Fibroblast of skin of right quadriceps (primary cell): Measurements from ENCODE around the gene BEST1.
"Not testable (repeated sequence)": the region's sequence is repeated elsewhere in the genome, so short reads cannot be mapped to it uniquely, and the experiment has no call there.

ENCODE experiments used
- DNase-seq: peaks from one replicate; pipeline ENCODE4 v3.0.0-alpha.2; 2013

BEST1 gene

GRCh38 chr11:61949169-61950034 is 749 bp upstream of the BEST1 start:
- DNase-seq = peak; percentile 96

- no peak for DNase-seq
Observed at GRCh38 chr11:61951484-61952135, 1.5 kb downstream of the BEST1 start.

DNA sequence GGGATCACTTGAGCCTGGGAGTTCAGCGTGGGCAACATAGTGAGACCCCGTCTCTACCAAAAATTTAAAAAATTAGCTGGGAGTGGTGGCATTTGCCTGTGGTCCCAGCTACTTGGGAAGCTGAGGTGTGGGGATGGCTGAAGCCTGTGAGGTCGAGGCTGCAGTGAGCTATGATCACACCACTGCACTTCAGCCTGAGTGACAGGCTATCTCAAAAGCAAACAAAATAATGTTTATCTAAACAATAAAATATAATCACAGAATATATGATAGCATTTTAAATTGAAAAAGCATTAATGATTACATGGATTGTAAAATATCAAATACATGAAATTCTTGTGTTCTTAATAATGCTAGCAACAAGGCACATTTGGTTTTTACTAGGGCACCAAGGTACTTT is 2.7 kb downstream of the BEST1 start:
- no peak for DNase-seq

GRCh38 chr11:61953632-61954031 is 3.5 kb downstream of the BEST1 start:
- DNase-seq = not testable (repeated sequence)

GRCh38 chr11:61954106-61954850 is 4.1 kb downstream of the BEST1 start:
- peak; percentile 82 for DNase-seq

DNA sequence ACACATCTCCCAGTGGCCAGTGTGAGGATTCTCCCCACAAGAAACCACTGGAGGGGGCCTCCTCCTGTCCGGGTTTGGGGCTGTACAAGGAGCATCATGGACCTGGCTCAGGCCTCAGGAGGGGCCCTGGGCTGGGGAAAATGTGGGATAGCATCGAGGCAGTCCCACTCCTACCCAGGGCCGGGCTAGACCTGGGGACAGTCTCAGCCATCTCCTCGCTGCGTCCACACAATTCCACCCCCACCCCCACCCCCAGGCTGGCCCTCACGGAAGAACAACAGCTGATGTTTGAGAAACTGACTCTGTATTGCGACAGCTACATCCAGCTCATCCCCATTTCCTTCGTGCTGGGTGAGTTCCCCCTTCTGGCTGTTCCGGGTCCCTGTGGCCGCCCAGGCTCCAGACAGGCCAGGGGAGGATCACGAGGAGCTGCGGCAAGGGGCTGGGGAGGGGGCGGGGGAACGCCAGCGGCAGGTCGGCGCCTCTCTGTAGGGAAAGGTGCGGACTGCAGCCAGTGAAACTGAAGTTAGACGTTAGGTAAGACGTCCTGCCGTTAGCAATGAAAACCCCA is 4.8 kb downstream of the BEST1 start:
- peak; percentile 85 for DNase-seq

DNA sequence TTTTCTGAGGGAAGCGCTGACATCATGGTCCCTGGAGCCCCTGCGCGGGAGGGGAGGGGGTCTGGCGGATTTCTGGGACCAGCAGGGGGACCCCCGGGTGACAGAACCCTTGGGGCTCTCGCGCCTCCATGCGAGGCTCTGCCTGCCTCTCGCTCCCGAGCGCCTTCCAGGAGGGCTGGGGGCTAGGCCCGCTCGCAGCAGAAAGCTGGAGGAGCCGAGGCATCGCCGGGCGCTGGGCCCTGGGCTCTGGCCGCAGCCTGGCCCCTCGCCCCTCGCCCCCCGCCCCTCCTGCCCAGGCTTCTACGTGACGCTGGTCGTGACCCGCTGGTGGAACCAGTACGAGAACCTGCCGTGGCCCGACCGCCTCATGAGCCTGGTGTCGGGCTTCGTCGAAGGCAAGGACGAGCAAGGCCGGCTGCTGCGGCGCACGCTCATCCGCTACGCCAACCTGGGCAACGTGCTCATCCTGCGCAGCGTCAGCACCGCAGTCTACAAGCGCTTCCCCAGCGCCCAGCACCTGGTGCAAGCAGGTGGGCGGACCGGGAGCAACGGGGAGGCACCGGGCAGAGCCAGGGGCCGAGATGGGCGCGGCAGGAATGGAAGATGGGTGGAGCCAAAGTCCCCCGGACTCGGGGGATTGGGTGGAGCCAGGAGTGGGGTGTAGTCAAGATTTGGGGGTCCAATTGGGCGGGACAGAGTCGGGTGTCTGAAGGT is 5.4 kb downstream of the BEST1 start:
- DNase-seq = no peak

DNA sequence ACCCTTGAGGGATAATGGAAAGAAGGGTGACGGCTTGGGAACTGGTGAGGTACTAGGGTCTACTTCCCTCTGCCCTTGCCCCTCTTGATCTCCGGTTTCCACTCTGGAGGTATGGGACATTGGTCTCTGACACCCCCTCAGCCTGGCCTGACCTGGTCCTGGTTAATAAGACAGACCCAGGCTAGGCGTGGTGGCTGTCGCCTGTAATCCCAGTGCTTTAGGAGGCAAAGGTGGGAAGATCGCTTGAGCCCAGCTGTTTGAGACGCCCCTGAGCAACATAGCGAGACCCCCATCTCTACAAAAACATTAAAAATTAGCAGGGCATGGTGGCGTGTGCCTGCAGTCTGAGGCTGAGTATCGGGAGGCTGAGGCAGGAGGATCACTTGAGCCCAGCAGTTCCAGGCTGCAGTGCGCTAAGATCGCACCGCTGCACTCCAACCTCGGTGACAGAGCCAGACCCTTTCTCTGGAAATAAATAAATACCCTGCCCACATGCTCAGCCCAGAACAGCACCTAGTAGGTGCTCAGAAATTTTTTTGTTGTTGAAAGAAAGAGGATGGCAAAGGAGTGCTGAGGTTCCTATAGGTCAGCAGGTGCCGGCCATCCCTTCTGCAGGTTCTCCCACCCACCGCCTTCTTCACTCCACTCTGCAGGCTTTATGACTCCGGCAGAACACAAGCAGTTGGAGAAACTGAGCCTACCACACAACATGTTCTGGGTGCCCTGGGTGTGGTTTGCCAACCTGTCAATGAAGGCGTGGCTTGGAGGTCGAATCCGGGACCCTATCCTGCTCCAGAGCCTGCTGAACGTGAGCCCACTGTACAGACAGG is 6.3 kb downstream of the BEST1 start:
- no peak for DNase-seq

- no peak for DNase-seq
Observed at GRCh38 chr11:61957021-61957770, 7.0 kb downstream of the BEST1 start.

GRCh38 chr11:61958590-61958989 is 8.4 kb downstream of the BEST1 start:
- no peak for DNase-seq

DNA sequence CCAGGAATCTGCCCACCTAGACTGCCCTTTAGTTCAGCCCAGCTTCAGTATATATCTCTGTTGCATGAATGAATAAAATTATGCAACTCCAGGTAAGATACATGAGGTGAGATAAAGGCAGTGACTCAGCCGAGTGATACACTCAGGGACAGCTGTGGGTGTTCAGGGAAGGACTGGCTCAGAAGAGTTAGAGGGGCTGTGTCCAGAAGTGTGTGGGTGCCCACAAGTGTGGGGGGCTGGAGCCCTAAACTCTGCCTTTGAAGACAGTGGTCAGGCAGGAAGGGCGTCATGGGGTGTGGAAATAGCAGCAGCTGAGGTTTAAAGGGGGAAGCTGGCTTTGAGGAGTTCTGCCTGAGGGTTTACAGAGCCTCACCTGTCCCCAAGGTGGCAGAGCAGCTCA is 9.0 kb downstream of the BEST1 start:
- DNase-seq = no peak

- DNase-seq = no peak
Observed at GRCh38 chr11:61959678-61960077, 9.5 kb downstream of the BEST1 start.

- DNase-seq = no peak
Observed at GRCh38 chr11:61960532-61960931, 10.4 kb downstream of the BEST1 start.

DNA sequence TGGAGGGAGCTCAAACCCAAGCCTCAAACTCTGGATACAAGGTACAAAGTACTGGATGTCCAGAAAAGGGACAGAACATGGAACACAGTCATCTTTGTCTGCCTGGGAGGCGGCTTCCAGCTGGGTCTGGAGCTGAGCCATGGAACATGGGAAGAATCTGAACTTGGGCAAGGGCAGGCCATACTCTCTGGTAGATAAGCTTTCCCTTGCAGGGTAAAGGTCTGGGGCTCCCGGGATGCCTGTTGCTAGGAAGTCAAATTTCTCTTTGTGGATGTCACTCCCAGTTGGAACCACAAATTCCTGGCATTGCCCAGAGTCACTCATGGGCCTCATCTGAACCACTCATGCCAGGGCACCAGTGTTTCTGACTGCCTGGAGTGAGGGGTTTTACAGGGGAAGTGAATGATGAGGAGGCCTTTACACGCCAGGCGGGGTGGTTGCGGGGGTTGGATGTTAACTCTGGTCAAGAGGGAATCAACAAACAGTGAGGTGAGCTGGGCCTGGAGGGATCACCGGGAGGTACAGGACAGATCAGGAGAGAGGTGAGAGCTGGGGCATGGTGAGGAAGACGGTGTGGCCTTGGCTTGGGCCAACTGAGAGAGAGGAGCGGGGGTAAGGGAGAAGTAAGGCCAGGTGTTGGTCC is 11.5 kb downstream of the BEST1 start:
- DNase-seq = no peak

- no peak for DNase-seq
Observed at GRCh38 chr11:61962213-61963015, 12.3 kb downstream of the BEST1 start.

DNA sequence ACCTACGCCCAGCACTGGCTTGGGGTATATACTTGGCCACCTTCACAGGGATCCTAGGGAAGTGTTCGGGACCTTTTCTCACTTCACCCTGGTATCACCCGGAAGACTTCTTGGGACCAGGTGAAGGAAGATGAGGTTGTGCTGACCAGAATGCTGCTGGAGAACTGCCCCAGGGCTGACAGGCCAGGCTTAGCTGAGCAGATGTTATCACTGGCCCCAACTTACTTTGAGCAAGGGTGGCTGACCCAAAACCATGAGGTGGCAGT is 12.8 kb downstream of the BEST1 start:
- DNase-seq = no peak

DNA sequence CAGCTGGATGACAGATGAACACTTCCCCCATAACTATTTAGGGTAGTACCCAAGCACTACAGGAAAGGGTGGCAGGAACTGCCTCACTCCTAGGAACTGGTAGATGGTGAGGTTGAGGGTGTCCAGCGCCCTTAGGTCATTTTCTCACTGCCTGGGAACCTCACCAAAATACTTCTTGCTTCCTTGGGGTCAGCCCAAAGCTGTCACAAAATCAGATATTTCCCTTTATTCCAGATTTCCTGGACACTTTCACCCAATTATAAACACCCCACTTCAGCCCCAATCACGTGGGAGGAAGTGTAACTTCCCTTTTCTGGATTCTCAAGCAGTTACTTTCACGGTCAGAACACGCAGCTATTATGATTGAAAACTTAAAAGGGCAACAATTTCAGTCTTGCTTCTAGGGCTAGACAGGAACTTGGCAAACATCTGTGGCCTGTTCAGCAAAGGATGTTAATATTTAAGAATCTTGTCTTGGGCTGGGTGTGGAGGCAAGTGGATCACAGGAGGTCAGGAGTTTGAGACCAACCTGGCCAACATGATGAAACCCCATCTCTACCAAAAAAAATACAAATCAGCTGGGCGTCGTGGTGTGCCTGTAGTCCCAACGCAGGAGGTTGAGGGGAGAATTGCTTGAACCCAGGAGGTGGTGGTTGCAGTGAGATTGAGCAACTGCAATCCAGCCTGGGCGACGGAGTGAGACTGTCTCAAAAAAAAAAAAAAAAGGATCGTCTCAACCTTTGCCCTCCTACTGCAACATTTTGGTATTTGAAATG is 13.3 kb downstream of the BEST1 start:
- DNase-seq = no peak

DNA sequence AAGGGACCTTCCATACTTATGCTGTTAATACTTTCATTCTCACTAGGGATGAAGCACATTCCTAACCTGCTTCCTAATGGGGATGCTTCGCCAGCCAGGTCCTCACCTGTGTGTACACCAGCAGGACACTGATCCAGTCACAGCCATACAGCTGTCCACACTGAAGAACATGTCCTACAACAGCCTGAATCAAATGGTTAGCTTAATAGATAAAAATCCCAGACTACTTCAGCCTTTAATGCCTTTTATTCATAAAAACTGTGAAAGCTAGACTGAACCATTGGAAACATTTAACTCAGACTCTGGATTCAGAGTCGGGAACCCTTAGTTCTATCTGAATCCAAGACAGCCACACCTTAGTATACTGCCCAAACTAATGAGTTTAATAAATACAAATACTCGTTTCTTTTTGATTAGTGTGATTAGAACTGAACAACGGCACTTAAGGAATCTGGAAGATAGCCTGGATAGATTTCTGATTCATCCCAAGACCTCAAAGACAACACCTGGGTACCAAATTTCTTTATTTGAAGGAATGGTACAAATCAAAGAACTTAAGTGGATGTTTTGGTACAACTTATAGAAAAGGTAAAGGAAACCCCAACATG is 14.0 kb downstream of the BEST1 start:
- DNase-seq = no peak
